Peyer's patch (tissue), 4 donors: ENCODE results near the gene IL22RA2. TPM values are rescaled to one million over a fixed set of nuclear protein-coding genes. Genes with fewer than 3 reads are reported as not detected.

Experiments used
- DNase-seq, 3 donors: peaks; one replicate each; pipeline ENCODE4 v3.0.0-alpha.2; 2017 to 2019
- H3K27ac ChIP-seq, 4 donors: fragments of 200-600 bp; sonication (generic); one replicate each; pipeline ENCODE4 v1.5.1; 2016 to 2019
- H3K27me3 ChIP-seq, 2 donors: fragments of 200-600 bp; sonication (generic); one replicate each; pipeline ENCODE4 v1.5.1; 2019
- H3K36me3 ChIP-seq, 3 donors: fragments of 200-600 bp; sonication (generic); one replicate each; pipeline ENCODE4 v1.5.1; 2016 to 2019
- H3K4me1 ChIP-seq, 4 donors: fragments of 200-600 bp; sonication (generic); one replicate each; pipeline ENCODE4 v1.5.1; 2016 to 2019
- H3K4me3 ChIP-seq, 4 donors: fragments of 200-600 bp; sonication (generic); 1 replicate in 3 of 4; 2 replicates in 1 of 4; pipeline ENCODE4 v1.5.1; 2016 to 2019; ENCODE audit warnings: mild to moderate bottlenecking in 1 of 4
- H3K9me3 ChIP-seq, 4 donors: fragments of 200-600 bp; sonication (generic); one replicate each; pipeline ENCODE4 v1.5.1; 2016 to 2019; ENCODE audit warnings: mild to moderate bottlenecking in 1 of 4
- POLR2A ChIP-seq, 2 donors: fragments of 450-650 bp; IDR thresholded peaks; one replicate each; pipeline ENCODE4 v1.5.1; 2017; ENCODE audit warnings: antibody characterized with exemption in 2 of 2, mild to moderate bottlenecking in 2 of 2, moderate library complexity in 2 of 2
- total RNA-seq, 4 donors: library from RNA; depleted of rRNA; stranded (reverse); fragments of >200 nt; gene quantifications; one replicate each; pipeline ENCODE4 v1.1.0, GENCODE V29; 2016
- TF ChIP-seq, protein P1 (sequence below), 6 experiments: fragments of 450-650 bp in 4 of 6; fragments of 200-600 bp in 2 of 6; sonication (generic) in 1 of 6; IDR thresholded peaks; one replicate each; pipeline ENCODE4 v1.5.1; 2017 to 2019; ENCODE audit warnings: antibody characterized with exemption in 6 of 6, mild to moderate bottlenecking in 3 of 6, moderate library complexity in 1 of 6

IL22RA2 gene
- total RNA-seq, 4 donors from 2014 or later: not detected

DNA sequence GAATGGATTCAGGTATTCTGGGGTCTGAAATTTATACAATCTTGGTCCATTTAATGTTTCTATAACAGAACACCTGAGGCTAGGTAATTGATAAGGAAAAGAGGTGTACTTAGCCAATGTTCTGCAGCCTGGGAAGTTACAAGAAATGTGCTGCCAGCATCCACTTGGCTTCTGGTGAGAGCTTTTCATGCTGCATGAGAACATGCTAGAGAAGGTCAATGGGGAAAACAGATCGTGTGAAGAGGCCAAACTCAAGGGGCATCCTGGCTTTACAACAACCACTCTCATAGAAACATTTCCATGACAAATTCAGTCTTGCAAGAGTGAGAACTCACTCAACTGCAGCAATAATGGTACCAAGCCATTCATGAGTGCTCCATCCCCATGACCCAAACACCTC, 16.8 kb downstream of the IL22RA2 start:
- Histone ChIP-seq H3K4me1 (no peaks in the 10 kb centered on the region), H3K27ac (no peak overlapping the region), H3K27me3 (no peaks in the 10 kb centered on the region), H3K36me3 (no peaks in the 10 kb centered on the region), H3K4me3 (no peak overlapping the region), H3K9me3 (no peaks in the 10 kb centered on the region)
- no peak for DNase-seq
- TF ChIP-seq, protein P1, sequence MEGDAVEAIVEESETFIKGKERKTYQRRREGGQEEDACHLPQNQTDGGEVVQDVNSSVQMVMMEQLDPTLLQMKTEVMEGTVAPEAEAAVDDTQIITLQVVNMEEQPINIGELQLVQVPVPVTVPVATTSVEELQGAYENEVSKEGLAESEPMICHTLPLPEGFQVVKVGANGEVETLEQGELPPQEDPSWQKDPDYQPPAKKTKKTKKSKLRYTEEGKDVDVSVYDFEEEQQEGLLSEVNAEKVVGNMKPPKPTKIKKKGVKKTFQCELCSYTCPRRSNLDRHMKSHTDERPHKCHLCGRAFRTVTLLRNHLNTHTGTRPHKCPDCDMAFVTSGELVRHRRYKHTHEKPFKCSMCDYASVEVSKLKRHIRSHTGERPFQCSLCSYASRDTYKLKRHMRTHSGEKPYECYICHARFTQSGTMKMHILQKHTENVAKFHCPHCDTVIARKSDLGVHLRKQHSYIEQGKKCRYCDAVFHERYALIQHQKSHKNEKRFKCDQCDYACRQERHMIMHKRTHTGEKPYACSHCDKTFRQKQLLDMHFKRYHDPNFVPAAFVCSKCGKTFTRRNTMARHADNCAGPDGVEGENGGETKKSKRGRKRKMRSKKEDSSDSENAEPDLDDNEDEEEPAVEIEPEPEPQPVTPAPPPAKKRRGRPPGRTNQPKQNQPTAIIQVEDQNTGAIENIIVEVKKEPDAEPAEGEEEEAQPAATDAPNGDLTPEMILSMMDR (IDR thresholded peaks at IDR 0.05): no peak
- no peak for TF ChIP-seq POLR2A (IDR thresholded peaks at IDR 0.05)

DNA sequence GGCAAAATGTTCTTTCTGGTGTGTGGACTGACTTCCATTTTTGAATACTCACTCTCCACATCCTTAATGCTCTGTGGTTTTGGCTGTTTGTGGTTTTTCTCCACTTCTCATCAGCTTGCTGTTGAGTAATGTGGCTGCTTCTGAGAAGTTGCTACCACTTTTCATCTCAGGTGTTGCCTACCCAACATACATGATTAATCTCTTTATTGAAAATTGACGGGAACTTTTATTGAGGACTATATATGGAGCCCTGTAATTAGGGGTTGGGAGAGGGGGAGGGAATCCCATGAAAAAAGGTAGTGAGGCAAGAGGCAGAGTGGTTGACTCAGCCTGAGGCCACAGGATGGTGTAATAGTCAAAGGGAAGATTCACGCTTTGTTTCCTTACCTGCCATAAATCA, 17.6 kb downstream of the IL22RA2 start:
- Histone ChIP-seq H3K36me3 (no peaks in the 10 kb centered on the region), H3K4me3 (no peak overlapping the region), H3K27ac (no peak overlapping the region), H3K27me3 (no peaks in the 10 kb centered on the region), H3K4me1 (no peaks in the 10 kb centered on the region), H3K9me3 (no peaks in the 10 kb centered on the region)
- no peak for DNase-seq
- TF ChIP-seq, protein P1 (IDR thresholded peaks at IDR 0.05): no peak
- TF ChIP-seq POLR2A (IDR thresholded peaks at IDR 0.05): no peak

DNA sequence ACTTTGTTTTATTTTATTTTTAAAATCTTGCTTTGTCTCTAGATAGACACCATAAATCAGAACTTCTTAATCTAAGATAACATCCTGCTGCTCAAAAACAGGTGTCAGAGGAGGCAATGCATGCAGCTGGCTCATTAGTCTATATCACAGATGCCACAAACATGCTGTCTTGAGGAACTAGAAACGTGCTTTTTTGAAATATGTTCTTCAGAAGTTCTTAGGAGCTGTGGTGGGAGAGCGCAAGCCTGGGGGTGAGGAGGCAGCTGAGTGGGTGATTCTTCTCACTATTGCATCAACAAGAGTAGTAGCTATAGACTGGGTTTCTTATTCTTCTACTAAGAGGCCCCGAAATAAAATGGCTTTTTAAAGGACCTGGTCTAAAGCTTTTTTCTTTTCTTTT, 23.4 kb downstream of the IL22RA2 start:
- Histone ChIP-seq H3K27ac (no peak overlapping the region), H3K36me3 (no peaks in the 10 kb centered on the region)

DNA sequence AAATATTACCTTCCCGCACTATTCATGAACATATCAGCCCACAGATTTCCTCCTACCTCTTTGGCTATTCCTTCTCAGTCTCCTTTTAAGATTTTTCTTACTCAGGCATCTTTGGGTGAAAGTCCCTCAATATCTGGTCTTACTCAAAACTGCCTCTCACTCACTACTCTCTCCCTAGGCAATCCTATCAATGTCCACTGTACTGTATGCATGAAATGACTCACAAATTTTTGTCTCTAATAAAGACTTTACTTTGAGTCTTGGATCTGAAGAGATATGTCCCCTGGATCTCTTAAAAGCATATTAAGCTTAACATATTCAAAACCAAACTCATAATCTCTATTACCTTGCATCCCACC, 24.4 kb downstream of the IL22RA2 start:
- Histone ChIP-seq H3K36me3 (no peaks in the 10 kb centered on the region), H3K27me3 (no peaks in the 10 kb centered on the region), H3K4me3 (no peak overlapping the region), H3K4me1 (no peaks in the 10 kb centered on the region), H3K27ac (no peak overlapping the region), H3K9me3 (no peaks in the 10 kb centered on the region)
- no peak for DNase-seq
- TF ChIP-seq POLR2A (IDR thresholded peaks at IDR 0.05): no peak
- TF ChIP-seq, protein P1 (IDR thresholded peaks at IDR 0.05): no peak

More for the DNA sequence above, 23.4 kb downstream of the IL22RA2 start:
- no peaks in the 10 kb centered on the region for H3K9me3 ChIP-seq
- TF ChIP-seq POLR2A (IDR thresholded peaks at IDR 0.05): no peak
- TF ChIP-seq, protein P1 (IDR thresholded peaks at IDR 0.05): no peak
- H3K4me1 ChIP-seq: no peaks in the 10 kb centered on the region
- H3K27me3 ChIP-seq: no peaks in the 10 kb centered on the region
- DNase-seq: no peak
- H3K4me3 ChIP-seq: no peak overlapping the region

DNA sequence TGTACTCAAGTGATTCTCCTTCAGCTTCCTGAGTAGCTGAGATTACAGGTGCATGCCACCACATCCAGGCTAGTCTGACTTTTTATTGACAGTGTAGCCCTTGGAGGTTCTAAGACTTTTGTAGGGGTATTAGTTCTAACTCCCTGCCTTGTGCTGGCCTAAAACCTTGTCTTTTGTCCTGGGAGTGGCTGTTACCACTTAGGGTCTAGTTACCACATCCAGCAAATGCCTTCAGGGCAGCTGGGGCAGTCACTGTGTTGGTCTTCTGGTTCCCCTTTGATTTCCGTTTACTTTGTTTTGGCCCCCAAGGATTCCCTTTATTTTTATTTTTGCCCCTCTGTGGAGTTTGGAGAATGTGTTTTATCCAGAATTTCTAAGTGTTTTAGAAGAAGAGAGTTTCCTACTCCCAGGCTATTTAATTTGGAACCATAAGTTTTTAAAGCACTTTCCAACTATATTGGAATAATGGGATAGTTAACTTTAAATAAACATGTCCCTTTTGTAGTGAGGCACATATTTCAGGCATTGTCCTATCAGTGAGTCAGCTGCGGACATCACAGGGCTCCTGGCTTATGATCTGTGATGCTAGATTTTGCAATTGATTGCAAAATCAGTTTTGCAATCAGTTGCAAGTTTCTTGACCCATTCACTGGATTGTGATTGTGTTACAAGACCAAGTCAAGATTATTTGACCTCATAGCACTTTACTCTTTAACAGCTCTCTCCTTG, 25.0 kb downstream of the IL22RA2 start:
- DNase-seq: no peak
- Histone ChIP-seq H3K27me3 (no peaks in the 10 kb centered on the region), H3K27ac (no peak overlapping the region), H3K4me1 (no peaks in the 10 kb centered on the region), H3K9me3 (no peaks in the 10 kb centered on the region), H3K36me3 (no peaks in the 10 kb centered on the region), H3K4me3 (no peak overlapping the region)
- no peak for TF ChIP-seq POLR2A (IDR thresholded peaks at IDR 0.05)
- TF ChIP-seq, protein P1 (IDR thresholded peaks at IDR 0.05): no peak
